Neural cell (in vitro differentiated cells): ENCODE measurements around the gene NPIPB6.
"Not testable (repeated sequence)": the region's sequence is repeated elsewhere in the genome, so short reads cannot be mapped to it uniquely, and the experiment has no call there.

Source experiments
- CTCF ChIP-seq: fragments of 450-650 bp; IDR thresholded peaks from 2 replicates; pipeline ENCODE4 v1.5.1; 2014; ENCODE audit warnings: antibody characterized with exemption, mild to moderate bottlenecking, moderate library complexity; ENCODE audit not compliant: poor library complexity, severe bottlenecking
- EP300 ChIP-seq: fragments of 450-650 bp; conservative IDR thresholded peaks from 2 replicates; pipeline ENCODE4 v1.6.1; 2014; ENCODE audit warnings: antibody characterized with exemption, mild to moderate bottlenecking, moderate library complexity; ENCODE audit not compliant: poor library complexity, severe bottlenecking
- EZH2 ChIP-seq: fragments of 200-600, 300-800 bp; shearing (Covaris generic), sonication (generic); IDR thresholded peaks from 2 replicates; pipeline ENCODE4 v1.6.1; 2014; ENCODE audit warnings: antibody characterized with exemption, low read length, borderline replicate concordance, mild to moderate bottlenecking; ENCODE audit not compliant: insufficient read depth, poor library complexity, severe bottlenecking
- MXI1 ChIP-seq: fragments of 450-650 bp; conservative IDR thresholded peaks from 2 replicates; pipeline ENCODE4 v1.6.1; 2014; ENCODE audit warnings: antibody characterized with exemption, mild to moderate bottlenecking; ENCODE audit not compliant: poor library complexity, severe bottlenecking
- POLR2AphosphoS5 ChIP-seq: IDR thresholded peaks from 2 replicates; pipeline ENCODE4 v1.6.1; 2012
- RAD21 ChIP-seq: fragments of 450-650 bp; conservative IDR thresholded peaks from 2 replicates; pipeline ENCODE4 v1.6.1; 2014; ENCODE audit warnings: antibody characterized with exemption, mild to moderate bottlenecking, moderate library complexity
- REST ChIP-seq: IDR thresholded peaks from 2 replicates; pipeline ENCODE4 v1.6.1; 2012; ENCODE audit warnings: borderline replicate concordance
- SMC3 ChIP-seq: fragments of 450-650 bp; conservative IDR thresholded peaks from 2 replicates; pipeline ENCODE4 v1.6.1; 2014; ENCODE audit warnings: antibody characterized with exemption, mild to moderate bottlenecking, moderate library complexity; ENCODE audit not compliant: poor library complexity
- TAF1 ChIP-seq: IDR thresholded peaks from 2 replicates; pipeline ENCODE4 v1.6.1; 2012; ENCODE audit warnings: low read depth

GRCh38 chr16:28362600-28362999, 708 bp downstream of the NPIPB6 start:
- TF ChIP-seq CTCF, EZH2, EP300, MXI1, TAF1, RAD21, POLR2AphosphoS5, SMC3, REST: not testable (repeated sequence)
